ENCODE data around the gene OCA2.

The OCA2 gene

DNA sequence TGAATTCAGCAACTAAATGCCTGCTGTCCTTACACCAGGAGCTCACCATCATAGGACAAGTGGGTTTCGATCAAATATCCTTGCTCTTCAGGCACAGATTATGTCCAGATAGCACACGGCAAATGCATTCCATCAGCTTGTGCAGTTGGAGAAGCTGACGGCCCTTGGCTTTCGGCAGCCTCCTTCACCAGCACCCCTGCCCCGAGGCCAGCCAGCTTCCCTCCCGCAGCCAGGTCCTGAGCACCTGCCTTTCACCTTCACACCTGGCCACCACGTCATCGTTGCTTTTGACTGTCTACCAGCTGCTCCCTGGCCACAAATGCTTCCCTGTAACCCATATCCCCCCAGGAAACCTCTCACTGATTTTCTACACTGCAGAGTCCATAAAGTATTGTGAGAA is 355.5 kb downstream of the OCA2 start:
- TF ChIP-seq CTCF (IDR thresholded peaks at IDR 0.05): no peak

- no peak for TF ChIP-seq CTCF (IDR thresholded peaks at IDR 0.05)
Observed at GRCh38 chr15:27742751-27743477, 356.2 kb downstream of the OCA2 start.

DNA sequence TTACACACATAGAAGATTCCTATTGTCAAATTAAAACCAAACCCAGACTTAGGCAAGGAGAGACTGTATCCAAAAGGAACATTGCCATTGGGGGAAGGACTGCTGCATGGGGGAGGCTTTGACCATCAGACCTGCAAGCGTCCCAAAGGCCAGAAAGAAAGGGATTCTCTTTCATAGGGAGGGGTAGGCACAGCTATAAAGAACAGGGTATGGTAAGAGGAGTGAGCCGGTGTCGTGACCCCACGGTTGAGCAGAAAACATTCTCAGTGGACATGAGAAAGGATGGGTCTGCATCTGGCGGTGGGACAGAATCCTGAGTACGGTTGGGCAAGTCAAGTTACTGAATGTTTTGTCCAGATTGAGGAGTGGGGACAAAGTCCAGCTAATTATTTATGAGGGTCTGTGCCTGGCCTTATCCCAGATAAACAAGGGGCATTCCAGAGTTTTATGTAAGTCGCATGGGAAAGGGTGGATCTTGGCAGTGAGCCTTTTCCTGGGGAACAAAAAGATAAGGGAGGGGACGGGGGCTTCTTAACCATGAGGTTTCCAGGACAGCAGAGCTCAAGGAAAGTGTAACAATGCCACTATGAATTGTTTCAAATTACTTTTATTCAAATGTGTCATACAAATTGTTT is 357.8 kb downstream of the OCA2 start:
- no peak for TF ChIP-seq CTCF (IDR thresholded peaks at IDR 0.05)

DNA sequence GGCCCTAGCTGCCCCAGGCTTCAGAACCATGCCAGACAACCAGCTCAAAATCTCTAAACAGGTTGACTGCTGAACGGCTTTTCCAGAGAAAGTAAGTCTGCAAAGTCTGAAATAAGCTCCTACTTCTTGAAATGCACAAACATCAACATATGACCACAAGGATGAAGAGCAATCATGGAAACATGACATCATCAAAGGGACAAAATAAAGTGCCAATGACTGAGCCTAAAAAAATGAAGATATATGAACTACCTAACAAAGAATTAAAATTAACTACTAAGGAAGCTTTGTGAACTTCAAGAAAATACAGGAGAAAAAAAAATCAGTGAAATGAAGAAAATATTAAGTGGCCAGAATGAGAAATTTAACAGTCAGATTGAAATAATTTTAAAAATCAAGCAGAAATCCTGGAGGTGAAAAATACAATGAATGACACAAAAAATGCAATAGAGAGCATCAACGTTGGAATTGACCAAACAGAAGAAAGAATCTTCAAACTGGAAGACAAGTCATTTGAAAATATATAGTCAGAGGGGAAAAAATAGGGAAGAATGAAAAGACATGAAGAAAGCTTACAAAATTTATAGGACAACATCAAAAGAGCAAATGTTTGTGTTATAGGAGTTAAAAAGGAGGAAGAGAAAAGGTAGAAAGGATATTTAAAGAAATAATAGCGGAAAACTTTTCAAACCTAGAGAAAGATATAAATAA is 364.2 kb downstream of the OCA2 start:
- TF ChIP-seq CTCF (IDR thresholded peaks at IDR 0.05): no peak

GRCh38 chr15:27731776-27732175 is 367.3 kb downstream of the OCA2 start:
- TF ChIP-seq CTCF (IDR thresholded peaks at IDR 0.05): no peak

GRCh38 chr15:27730868-27731267 is 368.2 kb downstream of the OCA2 start:
- no peak for TF ChIP-seq CTCF (IDR thresholded peaks at IDR 0.05)

DNA sequence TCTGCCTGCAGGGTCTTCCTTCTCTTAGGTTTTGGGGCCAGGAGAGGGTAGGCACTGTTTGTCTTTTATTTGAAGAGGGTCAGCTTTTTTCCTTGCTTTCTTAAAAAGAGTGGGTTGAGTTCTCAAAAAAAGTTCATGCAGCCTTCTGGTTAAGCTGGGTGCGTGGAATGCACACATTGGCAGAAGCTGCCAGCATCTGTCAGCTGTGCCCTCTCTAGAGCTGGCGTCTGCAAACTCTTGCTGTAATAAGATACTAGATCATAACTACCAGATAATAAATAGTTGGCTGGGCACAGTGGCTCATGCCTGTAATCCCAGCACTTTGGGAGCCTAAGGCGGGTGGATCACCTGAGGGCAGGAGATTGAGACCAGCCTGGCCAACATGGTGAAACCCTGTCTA is 373.4 kb downstream of the OCA2 start:
- TF ChIP-seq CTCF (IDR thresholded peaks at IDR 0.05): no peak
